ENCODE data around the gene CTSD.
"Not testable (repeated sequence)": the region's sequence is repeated elsewhere in the genome, so short reads cannot be mapped to it uniquely, and the experiment has no call there.

CTSD gene

GRCh38 chr11:1763796-1764661 is at the start of gene CTSD:
TSS of gene CTSD (minus strand) at chr11:1763927. CDS start at chr11:1763859, 68 bp downstream.
- DNase-seq: peak; percentile 85

GRCh38 chr11:1813356-1813755 is 49.6 kb upstream of the CTSD start:
- not testable (repeated sequence) for DNase-seq

DNA sequence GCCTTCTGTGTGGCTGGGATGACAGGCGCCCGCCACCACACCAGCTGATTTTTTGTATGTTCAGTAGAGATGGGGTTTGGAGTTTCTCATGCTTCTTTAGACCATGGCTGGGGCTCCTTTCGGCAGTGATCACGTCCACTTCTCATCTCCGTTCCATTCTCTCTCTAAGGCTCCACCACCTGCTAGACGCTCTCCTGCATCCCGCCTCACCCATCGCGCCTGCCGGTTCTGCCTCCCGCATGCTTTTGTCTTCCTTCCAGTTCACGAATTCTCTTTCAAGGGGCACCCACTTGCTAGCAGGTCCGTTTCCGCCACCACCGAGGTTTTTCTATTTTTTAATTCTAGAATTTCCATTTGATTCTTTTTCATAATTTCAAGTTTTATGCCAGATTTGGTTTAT is 49.1 kb upstream of the CTSD start:
- DNase-seq: no peak

DNA sequence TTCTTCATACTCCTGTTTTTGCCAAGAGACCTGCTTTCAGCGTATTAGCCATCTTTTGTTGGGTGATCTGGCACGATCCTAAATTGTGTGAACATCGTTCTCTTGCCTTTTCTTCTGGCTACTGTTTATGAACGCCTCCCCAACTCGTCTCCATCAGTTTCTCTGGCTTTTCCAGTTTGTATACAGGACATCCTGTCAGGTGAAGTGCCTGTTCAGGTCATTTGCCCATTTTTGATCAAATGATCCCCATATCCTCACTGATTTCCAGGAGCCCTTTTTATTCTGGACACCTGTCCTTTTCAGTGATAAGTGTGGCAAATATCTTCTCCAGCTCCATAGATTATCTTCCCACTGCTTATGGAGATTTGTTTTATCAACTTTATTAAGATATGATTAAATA is 48.5 kb upstream of the CTSD start:
- no peak for DNase-seq

- DNase-seq: no peak
Measured at GRCh38 chr11:1810761-1811160, 47.0 kb upstream of the CTSD start.

GRCh38 chr11:1807264-1807995 is 43.7 kb upstream of the CTSD start:
- no peak for DNase-seq

DNA sequence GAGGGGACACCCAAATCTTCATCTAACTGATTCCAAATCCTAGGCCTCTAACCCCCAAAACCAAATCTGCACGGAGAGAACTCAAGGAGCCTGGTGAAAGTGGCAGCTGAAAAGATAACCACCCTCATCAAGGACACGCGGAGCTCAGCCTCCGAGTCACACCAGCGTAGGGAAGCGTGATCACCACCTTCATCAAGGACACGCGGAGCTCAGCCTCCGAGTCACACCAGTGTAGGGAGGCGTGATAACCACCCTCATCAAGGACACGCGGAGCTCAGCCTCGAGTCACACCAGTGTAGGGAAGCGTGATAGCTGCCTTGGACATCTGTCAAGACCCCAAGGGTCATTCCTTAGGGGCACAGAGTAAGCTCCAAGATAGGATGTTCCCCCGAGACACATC is 41.8 kb upstream of the CTSD start:
- DNase-seq: no peak

- not testable (repeated sequence) for DNase-seq
Measured at GRCh38 chr11:1803835-1804519, 40.2 kb upstream of the CTSD start.

DNA sequence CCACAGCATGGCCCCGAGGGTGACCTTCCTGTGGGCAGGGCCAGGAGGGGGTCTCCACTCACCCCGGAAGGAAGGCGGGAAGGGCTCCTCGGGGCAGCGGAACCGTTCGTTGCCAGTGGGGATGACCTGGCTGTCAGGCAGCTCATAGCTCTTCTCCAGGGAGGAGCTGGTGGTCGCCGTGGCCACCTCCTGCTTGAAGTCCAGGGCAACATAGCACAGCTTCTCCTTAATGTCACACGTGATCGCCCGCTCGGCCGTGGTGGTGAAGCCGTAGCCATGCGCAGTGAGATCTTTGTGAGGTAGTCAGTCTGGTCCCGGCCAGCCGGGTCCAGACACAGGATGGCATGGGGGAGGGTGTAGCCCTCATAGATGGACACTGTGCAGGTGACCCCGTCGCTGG is 39.5 kb upstream of the CTSD start:
- DNase-seq: no peak

- DNase-seq: no peak
Measured at GRCh38 chr11:1797391-1798125, 33.8 kb upstream of the CTSD start.

GRCh38 chr11:1796413-1797011 is 32.8 kb upstream of the CTSD start:
- no peak for DNase-seq

DNA sequence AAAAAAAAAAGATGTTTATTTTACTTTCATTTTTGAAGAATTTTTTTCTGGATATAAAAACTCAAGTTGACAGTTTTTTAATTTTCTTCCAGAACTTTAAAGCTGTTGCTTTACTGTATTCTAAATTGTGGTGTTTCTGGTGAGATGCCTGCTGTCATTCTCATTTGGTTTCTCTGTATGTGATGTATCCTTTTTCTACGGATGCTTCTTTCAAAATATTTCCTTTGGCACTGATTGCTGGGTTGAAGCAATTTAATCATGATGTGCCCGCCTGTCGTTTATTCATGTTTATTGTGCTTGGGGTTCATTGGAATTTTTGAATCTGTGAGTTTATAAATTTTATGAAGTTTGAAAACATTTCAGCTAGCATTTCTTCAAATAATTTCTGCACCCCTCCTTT is 29.4 kb upstream of the CTSD start:
- no peak for DNase-seq

- DNase-seq: no peak
Measured at GRCh38 chr11:1792461-1792860, 28.7 kb upstream of the CTSD start.

- no peak for DNase-seq
Measured at GRCh38 chr11:1791912-1792311, 28.2 kb upstream of the CTSD start.

GRCh38 chr11:1786466-1786865 is 22.7 kb upstream of the CTSD start:
- no peak for DNase-seq

DNA sequence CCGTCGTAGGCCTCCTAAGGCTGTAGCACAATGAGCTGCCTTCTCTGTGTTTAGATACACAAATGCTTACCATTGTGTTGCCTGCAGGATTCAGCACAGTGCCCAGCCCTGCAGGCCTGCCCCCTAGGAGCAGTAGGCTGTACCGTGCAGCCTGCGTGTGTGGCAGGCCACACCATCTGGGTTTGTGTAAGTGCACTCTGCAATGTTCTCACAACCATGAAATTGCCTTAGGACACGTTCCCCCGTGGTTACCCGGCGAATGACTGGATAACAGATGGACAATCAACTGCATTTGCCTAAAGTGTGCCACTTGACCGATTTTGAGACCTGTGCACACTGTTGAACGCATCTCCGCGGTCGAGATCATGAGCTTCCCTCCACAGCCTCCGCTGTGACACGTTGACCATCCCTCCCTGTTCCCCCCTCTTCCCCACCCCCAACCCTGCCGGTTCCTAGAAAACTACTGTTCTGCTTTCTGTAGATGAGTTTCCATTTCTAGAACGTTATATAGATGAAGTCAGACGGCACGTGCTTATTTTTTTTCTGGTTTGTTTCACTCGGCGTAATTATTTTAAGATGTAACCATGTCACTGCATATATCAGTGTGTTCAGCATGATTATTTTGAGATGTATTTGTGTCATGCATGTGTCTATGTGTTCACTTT is 22.2 kb upstream of the CTSD start:
- no peak for DNase-seq

DNA sequence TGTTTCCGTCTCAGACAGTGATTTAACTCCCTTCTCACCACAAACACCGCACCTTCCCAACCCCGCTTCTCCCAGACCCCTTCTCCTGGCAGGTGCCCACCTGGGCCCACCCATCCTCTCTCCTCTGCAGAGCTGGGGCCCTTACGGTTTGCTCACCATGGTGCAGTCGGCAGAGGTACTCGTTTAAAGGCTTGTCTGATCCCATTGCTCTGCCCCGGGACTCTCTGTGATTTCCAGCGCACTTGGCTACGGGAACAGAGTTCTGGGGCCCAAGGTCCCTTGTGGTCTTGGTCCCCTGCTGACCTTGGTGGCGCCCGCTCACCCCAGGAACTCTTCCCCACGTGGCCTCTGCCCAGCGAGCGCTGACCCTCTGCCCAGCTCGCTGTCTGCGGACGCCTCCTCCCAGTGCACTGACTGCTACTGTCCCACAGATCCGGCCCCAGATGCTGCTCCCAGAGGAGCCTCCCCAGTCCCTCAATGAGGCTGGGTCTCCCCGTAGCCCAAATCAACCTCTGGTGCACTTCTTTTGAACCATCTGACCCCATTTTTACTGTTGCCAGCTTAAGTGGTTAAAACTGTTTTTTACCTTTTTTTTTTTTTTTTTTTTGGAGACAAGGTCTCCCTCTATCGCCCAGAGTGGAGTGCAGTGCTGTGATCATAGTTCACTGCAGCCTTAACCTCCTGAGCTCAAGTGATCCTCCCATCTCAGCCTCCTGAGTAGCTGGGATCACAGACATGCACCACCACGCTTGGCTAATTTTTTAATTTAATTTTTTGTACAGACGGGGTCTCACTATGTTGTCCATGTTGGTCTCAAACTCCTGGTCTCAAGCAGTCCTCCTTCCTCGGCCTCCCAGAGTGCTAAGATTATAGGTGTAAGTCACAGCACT is 21.3 kb upstream of the CTSD start:
- no peak for DNase-seq

DNA sequence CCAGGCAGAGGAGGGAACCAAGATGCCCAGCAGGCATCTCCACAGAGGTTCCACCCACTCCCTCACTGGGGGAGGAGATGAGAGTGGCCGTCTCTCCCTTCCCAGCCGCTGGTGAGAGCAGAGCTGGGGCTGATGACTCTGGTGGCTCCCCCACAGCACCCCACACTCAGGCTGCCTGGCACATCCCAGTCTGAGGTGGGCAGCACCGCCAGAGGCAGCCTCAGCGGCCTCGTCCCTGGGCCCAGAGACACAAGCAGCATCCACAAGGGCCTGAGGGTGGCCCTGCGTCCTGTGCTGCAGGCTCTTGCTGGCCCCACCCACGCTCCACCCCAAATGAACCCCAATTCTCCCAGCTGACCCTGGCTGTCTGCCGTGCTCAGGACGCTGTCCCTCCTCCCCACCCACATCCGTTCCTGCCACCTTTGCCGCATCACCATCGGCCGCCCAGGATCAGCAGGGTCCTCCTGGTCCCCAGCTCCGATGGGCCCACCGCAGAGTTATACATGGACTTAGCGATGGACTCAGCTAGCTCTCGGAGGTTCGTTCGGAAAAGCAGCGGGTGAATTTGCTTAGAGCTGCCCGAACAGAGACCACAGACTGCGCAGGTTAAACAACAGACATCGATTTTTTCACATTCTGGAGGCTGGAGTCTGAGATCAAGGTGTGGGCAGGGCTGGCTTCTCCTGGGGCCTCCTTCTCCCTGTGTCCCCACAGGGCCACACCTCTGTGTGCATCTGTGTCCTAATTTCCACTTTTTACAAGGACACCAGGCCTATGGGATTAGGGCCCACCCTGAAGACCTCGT is 20.2 kb upstream of the CTSD start:
- DNase-seq: no peak

DNA sequence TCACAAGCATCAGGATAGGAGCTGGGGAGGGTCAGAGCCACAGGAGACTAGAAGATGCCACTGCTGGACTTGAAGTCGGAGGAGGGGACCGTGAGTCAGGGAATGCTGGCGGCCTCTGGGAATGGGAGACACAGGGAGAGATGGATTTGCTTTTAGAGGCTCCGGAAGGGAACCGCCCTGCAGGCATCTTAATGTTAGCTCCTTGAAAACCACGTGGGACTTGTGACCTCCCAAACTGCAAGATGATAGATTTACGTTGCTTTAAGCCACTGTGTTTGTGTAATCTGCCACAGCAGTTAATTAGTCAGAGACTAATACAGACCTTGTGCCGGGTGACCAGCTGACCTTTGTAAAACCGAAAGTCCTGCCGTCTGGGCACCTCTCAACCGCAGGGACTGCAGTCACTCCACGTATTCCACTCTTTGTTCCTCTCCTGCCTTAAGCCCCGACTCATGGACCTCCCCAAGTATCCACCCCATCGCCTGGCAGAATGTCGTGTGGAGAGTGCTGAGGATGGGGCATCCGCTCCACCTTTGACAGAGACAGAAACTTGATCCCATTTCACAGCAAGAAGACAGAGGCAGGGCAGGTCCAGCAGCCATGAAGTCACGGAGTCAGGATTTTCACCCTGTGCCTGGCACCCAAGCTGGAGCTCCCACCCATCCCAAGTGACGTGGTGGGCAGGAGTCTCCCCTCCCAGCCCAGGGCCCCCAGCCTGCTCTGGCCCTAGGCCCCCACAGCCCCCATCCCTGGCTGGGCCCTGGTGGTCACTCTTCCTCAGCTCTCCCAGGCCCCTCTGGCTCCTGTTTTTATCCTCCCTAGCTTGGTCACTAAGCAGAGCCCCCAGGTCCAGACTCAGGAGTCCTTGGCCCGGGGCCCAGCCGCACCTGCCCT is 19.4 kb upstream of the CTSD start:
- no peak for DNase-seq
